Measurements from ENCODE around the gene UGGT1. TPM values are rescaled to one million over a fixed set of nuclear protein-coding genes. Genes with fewer than 3 reads are reported as not detected.

The UGGT1 gene
- total and polyA plus RNA-seq, 12 donors = 6.5 to 44.0 (median 28.4) TPM

- Histone ChIP-seq H3K36me3 (no peaks in the 10 kb centered on the region), H3K9me3 (no peaks in the 10 kb centered on the region), H3K4me1 (peaks cover 0 to 20% (median 5%) of the 10 kb centered on the region in 9 donors), H3K27me3 (peaks cover 0 to 14% (median 0%) of the 10 kb centered on the region in 7 donors), H3K4me3 (no peak overlapping the region), H3K27ac (no peak overlapping the region)
- DNase-seq (no peak), ATAC-seq (no peak)
- no peak for TF ChIP-seq CTCF (IDR thresholded peaks at IDR 0.05)
- 89 to 91% methylated on average over 8 of the region's 8 CpGs for WGBS, 2 donors
- intact Hi-C loops (cut with DNase I) = loop anchor here in 4 of 10 donors (10.0 kb wide), 3 partner anchors 49 to 69 kb away; no protein-coding TSS in a partner anchor
Measured at GRCh38 chr2:128235581-128235980, 144.6 kb downstream of the UGGT1 start.

GRCh38 chr2:128236491-128237035 lies 145.6 kb downstream of the UGGT1 start:
- Histone ChIP-seq H3K27me3 (peaks cover 0 to 13% (median 0%) of the 10 kb centered on the region in 7 donors), H3K9me3 (no peaks in the 10 kb centered on the region), H3K4me3 (no peak overlapping the region), H3K27ac (peak overlapping the region in 7 of 10 donors; percentile 4 to 64 (median 47)), H3K4me1 (peaks cover 0 to 20% (median 5%) of the 10 kb centered on the region in 9 donors), H3K36me3 (no peaks in the 10 kb centered on the region)
- WGBS, 2 donors = 91 to 93% methylated on average over 8 of the region's 8 CpGs
- ATAC-seq (no peak), DNase-seq (no peak)
- intact Hi-C loops (cut with DNase I) = loop anchor here in 4 of 10 donors (10.0 kb wide), 3 partner anchors 48 to 68 kb away; no protein-coding TSS in a partner anchor
- no peak for TF ChIP-seq CTCF (IDR thresholded peaks at IDR 0.05)

GRCh38 chr2:128237081-128237534 lies 146.1 kb downstream of the UGGT1 start:
- Histone ChIP-seq H3K4me3 (no peak overlapping the region), H3K27me3 (peaks cover 0 to 8% (median 0%) of the 10 kb centered on the region in 7 donors), H3K36me3 (no peaks in the 10 kb centered on the region), H3K4me1 (peaks cover 0 to 20% (median 5%) of the 10 kb centered on the region in 9 donors), H3K27ac (peak overlapping the region in 6 of 10 donors; percentile 4 to 64 (median 43)), H3K9me3 (no peaks in the 10 kb centered on the region)
- intact Hi-C loops (cut with DNase I) = loop anchor here in 4 of 10 donors (10.0 kb wide), 3 partner anchors 48 to 68 kb away; no protein-coding TSS in a partner anchor
- TF ChIP-seq CTCF (IDR thresholded peaks at IDR 0.05) = no peak
- DNase-seq (peak in 1 of 2 donors; percentile 25), ATAC-seq (peak in 5 of 8 donors; percentile 23 to 63 (median 38))
- WGBS, 2 donors = 41 to 50% methylated on average over 2 of the region's 2 CpGs

GRCh38 chr2:128237911-128238697 lies 147.1 kb downstream of the UGGT1 start:
- Histone ChIP-seq H3K4me3 (no peak overlapping the region), H3K27me3 (no peaks in the 10 kb centered on the region), H3K4me1 (peaks cover 0 to 14% (median 5%) of the 10 kb centered on the region in 9 donors), H3K9me3 (no peaks in the 10 kb centered on the region), H3K27ac (no peak overlapping the region), H3K36me3 (no peaks in the 10 kb centered on the region)
- WGBS, 2 donors = 87 to 91% methylated on average over 8 of the region's 8 CpGs
- ATAC-seq (no peak), DNase-seq (no peak)
- intact Hi-C loops (cut with DNase I) = loop anchor here in 4 of 10 donors (10.0 kb wide), 3 partner anchors 47 to 67 kb away; no protein-coding TSS in a partner anchor
- TF ChIP-seq CTCF (IDR thresholded peaks at IDR 0.05) = no peak

Data from heart right ventricle (tissue), 16 donors.